RWPE1 (cell line): ENCODE measurements around the gene NINJ1.

Experiments used
- CTCF ChIA-PET: fragments of 350-600 bp; sonication (Branson Sonifier 250); formaldehyde crosslinking; extraction: SDS; loops from one replicate; lab custom pipeline; 2021; lab: Yijun Ruan, JAX
- POLR2A ChIA-PET: fragments of 400-600 bp; formaldehyde crosslinking; extraction: SDS; loops from one replicate; lab custom pipeline; 2020; ENCODE audit warnings: antibody characterized with exemption; ENCODE audit not compliant: low non-redundant PET; lab: Yijun Ruan, JAX
- DNase-seq: peaks from one replicate; pipeline ENCODE4 v3.0.0; 2012; ENCODE audit warnings: low spot score
- H3K27ac ChIP-seq: fragments of 450-650 bp; 2 replicates; pipeline ENCODE4 v1.5.1; 2017
- CTCF ChIP-seq: fragments of 450-650 bp; conservative IDR thresholded peaks from 2 replicates; pipeline ENCODE4 v1.5.1; 2017; ENCODE audit warnings: low read depth, mild to moderate bottlenecking

NINJ1 gene

GRCh38 chr9:93166699-93167098 is 32.6 kb upstream of the NINJ1 start:
- no peak for TF ChIP-seq CTCF
- no peak for DNase-seq
- POLR2A ChIA-PET: no interaction called here
- H3K27ac ChIP-seq: no peak overlapping the region
- CTCF ChIA-PET: no interaction called here

GRCh38 chr9:93164085-93164484 is 30.0 kb upstream of the NINJ1 start:
- DNase-seq: no peak
- POLR2A ChIA-PET: no interaction called here
- no peak for TF ChIP-seq CTCF
- no peak overlapping the region for H3K27ac ChIP-seq
- CTCF ChIA-PET: no interaction called here

- CTCF ChIA-PET: interaction anchor here (0.5 to 4.5 kb wide), 5 partner anchors 12 to 1885 kb away, joined by 3 to 28 read pairs (median 4); no protein-coding TSS in a partner anchor
- DNase-seq: no peak
- TF ChIP-seq CTCF: no peak
- POLR2A ChIA-PET: no interaction called here
- H3K27ac ChIP-seq: no peak overlapping the region
Measured at GRCh38 chr9:93161786-93162562, 27.9 kb upstream of the NINJ1 start.

DNA sequence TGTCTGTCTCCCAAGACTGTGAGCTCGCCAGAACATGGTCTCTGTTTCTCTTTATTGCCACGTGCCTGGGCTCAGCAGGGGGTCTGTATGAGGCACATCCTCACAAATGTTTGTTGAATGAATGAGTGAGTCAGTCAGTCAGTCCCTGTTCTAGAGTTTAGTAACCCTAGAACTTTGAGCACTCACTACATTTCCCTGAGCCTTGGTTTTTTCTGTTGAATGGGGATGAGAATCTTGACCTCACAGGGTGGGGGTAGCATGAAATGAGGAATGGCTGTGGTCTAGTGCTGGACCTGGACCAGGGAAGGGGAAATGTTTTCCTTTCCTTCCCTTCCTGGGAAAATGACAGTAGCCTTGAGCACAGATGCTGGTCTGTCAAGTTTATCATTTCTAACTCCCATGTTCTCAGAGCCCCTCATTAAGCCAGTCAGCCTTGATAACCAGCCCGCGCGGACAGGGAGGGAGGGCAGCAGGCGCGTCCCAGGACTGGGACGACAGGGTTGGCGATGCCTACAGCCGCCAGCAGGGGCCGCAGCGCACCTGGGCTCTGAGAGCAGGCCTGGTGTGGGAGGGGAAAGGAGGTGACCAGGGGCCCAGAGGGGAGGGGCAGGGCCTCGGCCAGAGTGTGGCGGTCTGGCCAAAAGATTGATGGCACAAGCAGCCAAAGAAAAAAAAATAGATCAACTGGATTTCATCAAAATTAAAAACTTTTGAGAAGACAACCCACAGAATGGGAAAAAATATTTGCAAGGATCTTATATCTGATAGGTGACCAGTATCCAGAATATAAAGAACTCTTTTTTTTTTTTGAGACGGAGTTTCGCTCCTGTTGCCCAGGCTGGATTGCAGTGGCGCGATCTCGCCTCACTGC is 25.8 kb upstream of the NINJ1 start:
- ChIA-PET CTCF (interaction anchor here (0.6 to 4.5 kb wide), 9 partner anchors 9 to 507 kb away, joined by 3 to 28 read pairs (median 3); no protein-coding TSS in a partner anchor), POLR2A (no interaction called here)
- TF ChIP-seq CTCF: peak; percentile 100
- DNase-seq: peak; percentile 95
- no peak overlapping the region for H3K27ac ChIP-seq

- CTCF ChIA-PET: interaction anchor here (0.9 to 2.3 kb wide), 2 partner anchors 109 to 149 kb away, joined by 5 to 7 read pairs; no protein-coding TSS in a partner anchor
- no peak for TF ChIP-seq CTCF
- H3K27ac ChIP-seq: no peak overlapping the region
- DNase-seq: no peak
- POLR2A ChIA-PET: no interaction called here
Measured at GRCh38 chr9:93156475-93157008, 22.5 kb upstream of the NINJ1 start.
